ENCODE data around the gene DNMT3A. TPM values are rescaled to one million over a fixed set of nuclear protein-coding genes. Genes with fewer than 3 reads are reported as not detected.
A peak's percentile ranks its signal among the peaks of the same experiment; 100 is the strongest.

The DNMT3A gene
- total RNA-seq, 1 donor from 2014 or later: 113 TPM

GRCh38 chr2:25284756-25285155 lies 57.0 kb downstream of the DNMT3A start:
- Mint-ChIP-seq H3K36me3 (ENCODE audit: low read depth) (no peaks in the 10 kb centered on the region), H3K4me1 (peaks cover 14% of the 10 kb centered on the region), H3K4me3 (no peak overlapping the region), H3K27ac (ENCODE audit: unreplicated experiment) (no peak overlapping the region), H3K27me3 (ENCODE audit: low read depth) (no peaks in the 10 kb centered on the region), H3K9me3 (no peaks in the 10 kb centered on the region)
- DNase-seq (ENCODE audit: low read depth, low spot score): no peak
- no peak for TF ChIP-seq CTCF (conservative IDR thresholded peaks at IDR 0.05)

GRCh38 chr2:25283921-25284320 lies 57.8 kb downstream of the DNMT3A start:
- H3K27me3 Mint-ChIP-seq (ENCODE audit: low read depth): no peaks in the 10 kb centered on the region
- no peak overlapping the region for H3K4me3 Mint-ChIP-seq
- no peaks in the 10 kb centered on the region for H3K9me3 Mint-ChIP-seq
- DNase-seq (ENCODE audit: low read depth, low spot score): no peak
- no peak overlapping the region for H3K27ac Mint-ChIP-seq (ENCODE audit: unreplicated experiment)
- no peaks in the 10 kb centered on the region for H3K36me3 Mint-ChIP-seq (ENCODE audit: low read depth)
- peaks cover 13% of the 10 kb centered on the region for H3K4me1 Mint-ChIP-seq
- no peak for TF ChIP-seq CTCF (conservative IDR thresholded peaks at IDR 0.05)

- Mint-ChIP-seq H3K9me3 (no peaks in the 10 kb centered on the region), H3K27me3 (ENCODE audit: low read depth) (peaks cover 3% of the 10 kb centered on the region), H3K27ac (ENCODE audit: unreplicated experiment) (no peak overlapping the region)
Observed at GRCh38 chr2:25281941-25282340, 59.8 kb downstream of the DNMT3A start.

DNA sequence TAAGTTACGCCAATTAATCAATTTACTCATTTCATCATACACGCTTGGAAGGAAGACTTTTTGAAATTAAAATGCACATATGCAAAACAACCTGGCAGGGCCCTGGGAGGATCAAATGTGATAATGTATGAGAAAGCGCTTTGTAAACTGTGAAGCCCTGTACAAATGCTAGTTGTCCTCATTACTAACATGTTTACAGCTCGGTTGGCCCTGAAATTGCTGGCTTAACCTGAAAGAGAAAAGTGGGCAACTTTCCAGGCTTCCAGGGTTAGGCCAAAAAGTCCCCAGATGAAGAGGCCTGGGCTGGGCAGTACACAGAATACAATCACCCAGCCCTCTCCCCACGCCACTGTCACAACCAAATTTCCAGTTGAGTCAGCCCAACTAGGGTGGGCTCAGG lies 60.2 kb downstream of the DNMT3A start:
- H3K4me1 Mint-ChIP-seq: peaks cover 13% of the 10 kb centered on the region
- no peak overlapping the region for H3K27ac Mint-ChIP-seq (ENCODE audit: unreplicated experiment)
- H3K4me3 Mint-ChIP-seq: no peak overlapping the region

More at GRCh38 chr2:25281941-25282340, 59.8 kb downstream of the DNMT3A start:
- peaks cover 16% of the 10 kb centered on the region for H3K4me1 Mint-ChIP-seq
- DNase-seq (ENCODE audit: low read depth, low spot score): no peak
- no peaks in the 10 kb centered on the region for H3K36me3 Mint-ChIP-seq (ENCODE audit: low read depth)
- TF ChIP-seq CTCF (conservative IDR thresholded peaks at IDR 0.05): no peak
- no peak overlapping the region for H3K4me3 Mint-ChIP-seq

DNA sequence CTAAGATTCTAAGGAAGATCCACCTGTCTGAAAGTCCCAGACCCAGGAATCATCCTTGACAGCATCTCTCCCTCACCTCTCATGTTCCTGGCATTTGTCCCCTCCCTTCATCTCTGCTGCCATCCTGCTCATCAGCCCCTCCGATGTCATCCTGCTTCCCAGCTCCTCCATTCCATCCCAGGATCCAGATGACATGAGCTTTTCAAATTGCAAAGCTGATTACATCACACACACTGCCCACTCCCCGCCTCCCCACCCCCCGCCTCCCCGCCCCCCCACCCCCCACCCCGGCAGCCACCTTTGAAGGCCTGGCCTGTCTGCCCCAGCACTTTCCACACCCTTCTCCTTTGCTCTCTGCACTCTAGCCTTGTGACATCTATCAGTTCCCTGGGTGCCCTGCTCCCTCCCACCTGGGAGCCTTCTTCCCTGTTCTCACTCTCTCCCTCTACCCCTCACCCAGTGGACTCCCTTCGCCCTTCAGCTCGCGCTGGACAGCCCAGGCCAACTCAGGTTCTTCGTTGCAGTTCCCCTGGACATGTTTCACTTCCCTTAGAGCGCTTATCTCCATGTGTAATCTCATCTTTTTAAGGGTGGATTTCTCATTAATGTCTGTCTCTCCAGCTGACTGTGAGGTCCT lies 61.6 kb downstream of the DNMT3A start:
- peaks cover 17% of the 10 kb centered on the region for H3K4me1 Mint-ChIP-seq
- no peaks in the 10 kb centered on the region for H3K9me3 Mint-ChIP-seq
- peaks cover 3% of the 10 kb centered on the region for H3K27me3 Mint-ChIP-seq (ENCODE audit: low read depth)
- H3K36me3 Mint-ChIP-seq (ENCODE audit: low read depth): no peaks in the 10 kb centered on the region
- H3K27ac Mint-ChIP-seq (ENCODE audit: unreplicated experiment): peak overlapping the region; percentile 79
- no peak for DNase-seq (ENCODE audit: low read depth, low spot score)
- H3K4me3 Mint-ChIP-seq: no peak overlapping the region
- TF ChIP-seq CTCF (conservative IDR thresholded peaks at IDR 0.05): no peak

More for the DNA sequence above, 60.2 kb downstream of the DNMT3A start:
- Mint-ChIP-seq H3K9me3 (no peaks in the 10 kb centered on the region), H3K27me3 (ENCODE audit: low read depth) (peaks cover 3% of the 10 kb centered on the region), H3K36me3 (ENCODE audit: low read depth) (no peaks in the 10 kb centered on the region)
- TF ChIP-seq CTCF (conservative IDR thresholded peaks at IDR 0.05): no peak
- no peak for DNase-seq (ENCODE audit: low read depth, low spot score)
